Measurements from ENCODE around the gene DHX29.

Gene DHX29

DNA sequence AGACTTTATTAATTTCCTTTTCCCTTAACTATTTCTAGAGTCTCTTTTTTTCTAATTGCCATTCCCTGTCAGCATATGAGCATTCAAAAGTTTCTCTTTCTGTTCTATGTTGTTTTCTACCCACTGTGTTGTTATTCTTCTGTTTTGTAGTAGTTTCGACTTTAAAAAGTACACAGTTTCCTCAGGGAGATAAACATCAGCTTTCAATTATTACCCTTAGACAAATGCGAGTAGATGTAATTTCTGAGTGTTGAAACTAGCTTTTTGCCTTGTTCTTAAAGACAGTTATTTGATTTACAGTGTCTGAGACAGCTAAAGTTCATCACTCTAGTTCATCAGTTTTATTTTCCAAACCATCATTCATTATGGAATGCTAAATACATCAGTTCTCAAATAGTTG lies 19.8 kb upstream of the DHX29 start:
- TF ChIP-seq OSR1 (CRISPR knock-in tag; IDR thresholded peaks at IDR 0.05) (no peak), ZFP3 (CRISPR knock-in tag; IDR thresholded peaks at IDR 0.05) (no peak), TCF4 (CRISPR knock-in tag; IDR thresholded peaks at IDR 0.05; ENCODE audit: borderline replicate concordance) (no peak), PPARA (CRISPR knock-in tag; IDR thresholded peaks at IDR 0.05; ENCODE audit: borderline replicate concordance) (no peak), GLIS3 (CRISPR knock-in tag; IDR thresholded peaks at IDR 0.05) (no peak), ZNF565 (CRISPR knock-in tag; conservative IDR thresholded peaks at IDR 0.05; ENCODE audit: low read depth) (no peak), ARNTL (CRISPR knock-in tag; IDR thresholded peaks at IDR 0.05; ENCODE audit: borderline replicate concordance, low read depth) (no peak), ESRRG (CRISPR knock-in tag; IDR thresholded peaks at IDR 0.05) (no peak), CREB5 (CRISPR knock-in tag; IDR thresholded peaks at IDR 0.05; ENCODE audit: low read depth) (no peak), SNAI2 (CRISPR knock-in tag; IDR thresholded peaks at IDR 0.05) (no peak), ZFP30 (CRISPR knock-in tag; IDR thresholded peaks at IDR 0.05) (no peak), CSDC2 (CRISPR knock-in tag; IDR thresholded peaks at IDR 0.05) (no peak), BACH2 (CRISPR knock-in tag; IDR thresholded peaks at IDR 0.05; ENCODE audit: borderline replicate concordance) (no peak), ZNF70 (CRISPR knock-in tag; IDR thresholded peaks at IDR 0.05) (no peak), PATZ1 (CRISPR knock-in tag; IDR thresholded peaks at IDR 0.05; ENCODE audit: borderline replicate concordance) (no peak), ISL1 (CRISPR knock-in tag; IDR thresholded peaks at IDR 0.05) (no peak), ZNF8 (CRISPR knock-in tag; IDR thresholded peaks at IDR 0.05) (no peak)
- TF ChIP-seq, protein P1, sequence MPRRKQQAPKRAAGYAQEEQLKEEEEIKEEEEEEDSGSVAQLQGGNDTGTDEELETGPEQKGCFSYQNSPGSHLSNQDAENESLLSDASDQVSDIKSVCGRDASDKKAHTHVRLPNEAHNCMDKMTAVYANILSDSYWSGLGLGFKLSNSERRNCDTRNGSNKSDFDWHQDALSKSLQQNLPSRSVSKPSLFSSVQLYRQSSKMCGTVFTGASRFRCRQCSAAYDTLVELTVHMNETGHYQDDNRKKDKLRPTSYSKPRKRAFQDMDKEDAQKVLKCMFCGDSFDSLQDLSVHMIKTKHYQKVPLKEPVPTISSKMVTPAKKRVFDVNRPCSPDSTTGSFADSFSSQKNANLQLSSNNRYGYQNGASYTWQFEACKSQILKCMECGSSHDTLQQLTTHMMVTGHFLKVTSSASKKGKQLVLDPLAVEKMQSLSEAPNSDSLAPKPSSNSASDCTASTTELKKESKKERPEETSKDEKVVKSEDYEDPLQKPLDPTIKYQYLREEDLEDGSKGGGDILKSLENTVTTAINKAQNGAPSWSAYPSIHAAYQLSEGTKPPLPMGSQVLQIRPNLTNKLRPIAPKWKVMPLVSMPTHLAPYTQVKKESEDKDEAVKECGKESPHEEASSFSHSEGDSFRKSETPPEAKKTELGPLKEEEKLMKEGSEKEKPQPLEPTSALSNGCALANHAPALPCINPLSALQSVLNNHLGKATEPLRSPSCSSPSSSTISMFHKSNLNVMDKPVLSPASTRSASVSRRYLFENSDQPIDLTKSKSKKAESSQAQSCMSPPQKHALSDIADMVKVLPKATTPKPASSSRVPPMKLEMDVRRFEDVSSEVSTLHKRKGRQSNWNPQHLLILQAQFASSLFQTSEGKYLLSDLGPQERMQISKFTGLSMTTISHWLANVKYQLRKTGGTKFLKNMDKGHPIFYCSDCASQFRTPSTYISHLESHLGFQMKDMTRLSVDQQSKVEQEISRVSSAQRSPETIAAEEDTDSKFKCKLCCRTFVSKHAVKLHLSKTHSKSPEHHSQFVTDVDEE (CRISPR knock-in tag; IDR thresholded peaks at IDR 0.05), result no peak
- TF ChIP-seq, protein P2, sequence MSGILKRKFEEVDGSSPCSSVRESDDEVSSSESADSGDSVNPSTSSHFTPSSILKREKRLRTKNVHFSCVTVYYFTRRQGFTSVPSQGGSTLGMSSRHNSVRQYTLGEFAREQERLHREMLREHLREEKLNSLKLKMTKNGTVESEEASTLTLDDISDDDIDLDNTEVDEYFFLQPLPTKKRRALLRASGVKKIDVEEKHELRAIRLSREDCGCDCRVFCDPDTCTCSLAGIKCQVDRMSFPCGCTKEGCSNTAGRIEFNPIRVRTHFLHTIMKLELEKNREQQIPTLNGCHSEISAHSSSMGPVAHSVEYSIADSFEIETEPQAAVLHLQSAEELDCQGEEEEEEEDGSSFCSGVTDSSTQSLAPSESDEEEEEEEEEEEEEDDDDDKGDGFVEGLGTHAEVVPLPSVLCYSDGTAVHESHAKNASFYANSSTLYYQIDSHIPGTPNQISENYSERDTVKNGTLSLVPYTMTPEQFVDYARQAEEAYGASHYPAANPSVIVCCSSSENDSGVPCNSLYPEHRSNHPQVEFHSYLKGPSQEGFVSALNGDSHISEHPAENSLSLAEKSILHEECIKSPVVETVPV (CRISPR knock-in tag; IDR thresholded peaks at IDR 0.05), result no peak
- no peak for ATAC-seq

DNA sequence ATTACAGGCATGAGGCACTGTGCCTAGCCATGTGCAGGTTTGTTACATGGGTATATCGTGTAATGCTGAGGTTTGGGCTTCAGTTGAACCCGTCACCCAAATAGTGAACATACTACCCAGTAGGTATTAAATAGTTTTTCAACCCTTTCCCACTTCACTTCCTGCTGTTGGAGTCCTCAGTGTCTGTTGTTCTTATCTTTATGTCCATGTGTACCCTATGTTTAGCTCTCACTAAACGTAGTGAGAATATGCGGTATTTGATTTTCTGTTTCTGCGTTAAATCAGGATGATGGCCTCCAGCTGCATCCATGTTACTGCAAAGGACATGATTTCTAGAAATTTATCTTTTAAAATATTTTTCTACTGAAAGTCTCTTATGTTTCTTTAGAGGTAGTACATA lies 18.1 kb upstream of the DHX29 start:
- TF ChIP-seq CSDC2 (CRISPR knock-in tag; IDR thresholded peaks at IDR 0.05) (no peak), ZC3H10 (CRISPR knock-in tag; IDR thresholded peaks at IDR 0.05) (no peak), ESRRG (CRISPR knock-in tag; IDR thresholded peaks at IDR 0.05) (no peak), POU6F1 (CRISPR knock-in tag; IDR thresholded peaks at IDR 0.05; ENCODE audit: borderline replicate concordance, low read depth) (no peak), BACH2 (CRISPR knock-in tag; IDR thresholded peaks at IDR 0.05; ENCODE audit: borderline replicate concordance) (no peak), GLIS3 (CRISPR knock-in tag; IDR thresholded peaks at IDR 0.05) (no peak), SNAI2 (CRISPR knock-in tag; IDR thresholded peaks at IDR 0.05) (no peak), ARNTL (CRISPR knock-in tag; IDR thresholded peaks at IDR 0.05; ENCODE audit: borderline replicate concordance, low read depth) (no peak), RARB (CRISPR knock-in tag; IDR thresholded peaks at IDR 0.05) (no peak), ZFP3 (CRISPR knock-in tag; IDR thresholded peaks at IDR 0.05) (no peak), ZNF565 (CRISPR knock-in tag; conservative IDR thresholded peaks at IDR 0.05; ENCODE audit: low read depth) (no peak), ZNF70 (CRISPR knock-in tag; IDR thresholded peaks at IDR 0.05) (no peak), TCF4 (CRISPR knock-in tag; IDR thresholded peaks at IDR 0.05; ENCODE audit: borderline replicate concordance) (no peak), OSR1 (CRISPR knock-in tag; IDR thresholded peaks at IDR 0.05) (no peak), PATZ1 (CRISPR knock-in tag; IDR thresholded peaks at IDR 0.05; ENCODE audit: borderline replicate concordance) (no peak), ISL1 (CRISPR knock-in tag; IDR thresholded peaks at IDR 0.05) (no peak), PPARA (CRISPR knock-in tag; IDR thresholded peaks at IDR 0.05; ENCODE audit: borderline replicate concordance) (no peak), TOX (CRISPR knock-in tag; IDR thresholded peaks at IDR 0.05; ENCODE audit: borderline replicate concordance) (no peak)
- TF ChIP-seq, protein P1 (CRISPR knock-in tag; IDR thresholded peaks at IDR 0.05), result no peak
- no peak for ATAC-seq
